PFSK-1 (cell line): ENCODE measurements around the gene MAP3K9.

ENCODE experiments used
- FOXP2 ChIP-seq: optimal IDR thresholded peaks from 2 replicates; pipeline ENCODE3; 2011; ENCODE audit warnings: borderline replicate concordance, control low read depth, inconsistent platforms; ENCODE audit not compliant: insufficient read depth; ENCODE audit errors: extremely low read length, extremely low read depth
- POLR2AphosphoS5 ChIP-seq: IDR thresholded peaks from 2 replicates; pipeline ENCODE4 v1.6.1; 2012; ENCODE audit warnings: low read depth, mild to moderate bottlenecking, control low read depth, low read length, moderate library complexity
- SIN3A ChIP-seq: IDR thresholded peaks from 2 replicates; pipeline ENCODE4 v1.6.1; 2012; ENCODE audit warnings: mild to moderate bottlenecking, low read length, moderate library complexity, borderline replicate concordance; ENCODE audit not compliant: insufficient read depth
- TAF1 ChIP-seq: IDR thresholded peaks from 2 replicates; pipeline ENCODE4 v1.6.1; 2012; ENCODE audit warnings: low read length, control low read depth, borderline replicate concordance; ENCODE audit not compliant: insufficient read depth
- TF ChIP-seq, protein P1 (sequence below), 2 experiments: IDR thresholded peaks; 2 replicates each; pipeline versions ENCODE4 v1.6.1 to v1.8.0; 2011 to 2012; ENCODE audit warnings: low read depth in 2 of 2, low read length in 2 of 2, control low read depth in 1 of 2, inconsistent platforms in 1 of 2, mild to moderate bottlenecking in 1 of 2, moderate library complexity in 1 of 2; ENCODE audit not compliant: insufficient read depth in 1 of 2

Gene MAP3K9

DNA sequence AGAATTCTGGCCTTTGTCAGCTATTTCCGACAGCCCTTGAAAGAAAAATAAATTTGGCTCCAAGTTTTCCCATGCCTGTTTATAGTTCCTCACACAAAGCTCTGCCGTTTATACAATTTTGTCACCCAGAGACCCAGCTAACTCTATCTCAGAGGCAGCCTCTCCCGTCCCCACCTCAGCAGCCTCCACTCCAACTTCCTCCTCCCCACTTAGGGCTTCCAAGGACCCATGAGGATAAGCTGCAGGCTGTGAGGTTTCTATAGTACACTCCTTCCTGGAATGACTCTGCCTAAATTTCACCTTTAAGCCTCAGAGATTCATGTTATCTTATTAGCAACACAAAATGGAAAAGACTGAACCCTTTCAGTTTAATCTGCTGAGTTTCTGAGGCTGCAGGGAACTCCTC lies 95.8 kb downstream of the MAP3K9 start:
- TF ChIP-seq FOXP2 = no peak
- no peak for TF ChIP-seq POLR2AphosphoS5
- TF ChIP-seq TAF1 = no peak
- TF ChIP-seq, protein P1, sequence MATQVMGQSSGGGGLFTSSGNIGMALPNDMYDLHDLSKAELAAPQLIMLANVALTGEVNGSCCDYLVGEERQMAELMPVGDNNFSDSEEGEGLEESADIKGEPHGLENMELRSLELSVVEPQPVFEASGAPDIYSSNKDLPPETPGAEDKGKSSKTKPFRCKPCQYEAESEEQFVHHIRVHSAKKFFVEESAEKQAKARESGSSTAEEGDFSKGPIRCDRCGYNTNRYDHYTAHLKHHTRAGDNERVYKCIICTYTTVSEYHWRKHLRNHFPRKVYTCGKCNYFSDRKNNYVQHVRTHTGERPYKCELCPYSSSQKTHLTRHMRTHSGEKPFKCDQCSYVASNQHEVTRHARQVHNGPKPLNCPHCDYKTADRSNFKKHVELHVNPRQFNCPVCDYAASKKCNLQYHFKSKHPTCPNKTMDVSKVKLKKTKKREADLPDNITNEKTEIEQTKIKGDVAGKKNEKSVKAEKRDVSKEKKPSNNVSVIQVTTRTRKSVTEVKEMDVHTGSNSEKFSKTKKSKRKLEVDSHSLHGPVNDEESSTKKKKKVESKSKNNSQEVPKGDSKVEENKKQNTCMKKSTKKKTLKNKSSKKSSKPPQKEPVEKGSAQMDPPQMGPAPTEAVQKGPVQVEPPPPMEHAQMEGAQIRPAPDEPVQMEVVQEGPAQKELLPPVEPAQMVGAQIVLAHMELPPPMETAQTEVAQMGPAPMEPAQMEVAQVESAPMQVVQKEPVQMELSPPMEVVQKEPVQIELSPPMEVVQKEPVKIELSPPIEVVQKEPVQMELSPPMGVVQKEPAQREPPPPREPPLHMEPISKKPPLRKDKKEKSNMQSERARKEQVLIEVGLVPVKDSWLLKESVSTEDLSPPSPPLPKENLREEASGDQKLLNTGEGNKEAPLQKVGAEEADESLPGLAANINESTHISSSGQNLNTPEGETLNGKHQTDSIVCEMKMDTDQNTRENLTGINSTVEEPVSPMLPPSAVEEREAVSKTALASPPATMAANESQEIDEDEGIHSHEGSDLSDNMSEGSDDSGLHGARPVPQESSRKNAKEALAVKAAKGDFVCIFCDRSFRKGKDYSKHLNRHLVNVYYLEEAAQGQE (IDR thresholded peaks at IDR 0.05; ENCODE audit: insufficient read depth in 1 of 2, low read depth in 2 of 2, low read length in 2 of 2) = no peak
- no peak for TF ChIP-seq SIN3A

DNA sequence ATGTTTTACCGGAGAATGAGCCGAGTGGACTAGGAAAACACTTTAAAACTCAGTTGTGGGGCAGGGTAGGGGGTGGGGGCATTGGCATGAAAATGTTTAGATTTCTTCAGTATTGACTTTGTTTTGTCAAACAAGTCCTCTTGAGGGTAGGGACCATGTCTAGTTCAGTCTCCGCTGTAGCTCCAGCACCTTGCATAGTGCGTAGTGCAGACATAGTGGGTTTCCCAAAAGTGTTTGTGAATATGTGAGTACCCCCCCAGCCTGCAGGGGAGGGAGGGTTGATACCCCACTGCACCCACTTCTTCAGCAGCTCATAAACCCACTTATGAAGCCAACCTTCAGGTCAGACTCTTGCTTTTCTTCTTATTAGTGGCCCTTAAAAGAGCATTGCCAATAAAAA lies 96.2 kb downstream of the MAP3K9 start:
- TF ChIP-seq TAF1 (no peak), SIN3A (no peak), POLR2AphosphoS5 (no peak), FOXP2 (no peak)
- TF ChIP-seq, protein P1 (IDR thresholded peaks at IDR 0.05; ENCODE audit: insufficient read depth in 1 of 2, low read depth in 2 of 2, low read length in 2 of 2) = no peak

DNA sequence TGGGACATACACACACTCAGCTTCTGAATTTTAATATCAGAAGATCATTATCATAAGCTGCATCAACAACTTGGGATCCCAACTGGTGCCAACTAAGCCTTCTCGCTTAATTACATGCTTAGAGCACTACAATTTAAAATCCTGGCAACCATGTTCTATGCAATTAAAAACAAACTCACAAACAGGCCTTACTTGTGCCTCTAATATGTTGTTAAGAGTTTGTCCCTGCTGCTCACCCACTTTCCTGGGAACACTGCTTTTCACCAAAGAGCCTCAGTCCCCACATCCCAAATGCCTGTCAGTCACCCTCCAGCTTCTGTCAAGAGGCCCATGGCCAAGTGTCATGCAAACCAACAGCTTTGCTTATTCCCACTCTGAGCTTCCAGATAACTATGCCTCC lies 97.9 kb downstream of the MAP3K9 start:
- no peak for TF ChIP-seq POLR2AphosphoS5
- TF ChIP-seq, protein P1 (IDR thresholded peaks at IDR 0.05; ENCODE audit: insufficient read depth in 1 of 2, low read depth in 2 of 2, low read length in 2 of 2) = no peak
- no peak for TF ChIP-seq SIN3A
- no peak for TF ChIP-seq TAF1
- no peak for TF ChIP-seq FOXP2

DNA sequence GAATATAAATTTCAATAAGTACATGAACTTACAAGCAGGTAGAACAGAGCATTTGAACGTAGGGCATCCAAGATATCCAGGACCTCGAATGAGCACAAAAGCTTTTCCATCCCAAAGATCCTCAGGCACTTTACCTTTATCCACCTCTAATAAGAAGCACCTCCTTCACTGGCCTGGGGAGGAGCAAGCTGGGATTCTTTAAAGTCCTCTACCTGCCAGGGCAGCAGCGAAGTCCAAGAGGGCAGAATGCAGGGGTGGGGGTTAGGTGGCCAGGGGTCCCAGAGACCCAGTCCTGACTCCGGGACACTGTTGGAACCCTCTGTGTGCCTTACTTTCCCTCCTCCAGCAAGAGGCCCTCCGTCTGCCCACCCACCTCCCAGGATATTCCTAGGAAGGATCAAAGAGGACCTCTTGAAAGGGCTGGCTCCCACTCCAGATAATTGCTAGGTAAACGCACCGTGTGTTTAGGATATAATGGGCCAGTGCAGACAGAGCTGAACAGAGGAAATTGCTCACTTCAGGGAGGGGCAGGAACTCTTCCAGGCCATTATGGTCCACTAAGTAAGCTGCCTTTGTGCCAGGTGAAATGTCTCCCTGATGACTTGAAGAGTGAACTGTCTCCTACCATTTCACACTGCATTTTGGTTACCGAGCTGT lies 99.5 kb downstream of the MAP3K9 start:
- TF ChIP-seq, protein P1 (IDR thresholded peaks at IDR 0.05; ENCODE audit: insufficient read depth in 1 of 2, low read depth in 2 of 2, low read length in 2 of 2) = no peak
- TF ChIP-seq TAF1 (no peak), POLR2AphosphoS5 (no peak), SIN3A (no peak), FOXP2 (no peak)

DNA sequence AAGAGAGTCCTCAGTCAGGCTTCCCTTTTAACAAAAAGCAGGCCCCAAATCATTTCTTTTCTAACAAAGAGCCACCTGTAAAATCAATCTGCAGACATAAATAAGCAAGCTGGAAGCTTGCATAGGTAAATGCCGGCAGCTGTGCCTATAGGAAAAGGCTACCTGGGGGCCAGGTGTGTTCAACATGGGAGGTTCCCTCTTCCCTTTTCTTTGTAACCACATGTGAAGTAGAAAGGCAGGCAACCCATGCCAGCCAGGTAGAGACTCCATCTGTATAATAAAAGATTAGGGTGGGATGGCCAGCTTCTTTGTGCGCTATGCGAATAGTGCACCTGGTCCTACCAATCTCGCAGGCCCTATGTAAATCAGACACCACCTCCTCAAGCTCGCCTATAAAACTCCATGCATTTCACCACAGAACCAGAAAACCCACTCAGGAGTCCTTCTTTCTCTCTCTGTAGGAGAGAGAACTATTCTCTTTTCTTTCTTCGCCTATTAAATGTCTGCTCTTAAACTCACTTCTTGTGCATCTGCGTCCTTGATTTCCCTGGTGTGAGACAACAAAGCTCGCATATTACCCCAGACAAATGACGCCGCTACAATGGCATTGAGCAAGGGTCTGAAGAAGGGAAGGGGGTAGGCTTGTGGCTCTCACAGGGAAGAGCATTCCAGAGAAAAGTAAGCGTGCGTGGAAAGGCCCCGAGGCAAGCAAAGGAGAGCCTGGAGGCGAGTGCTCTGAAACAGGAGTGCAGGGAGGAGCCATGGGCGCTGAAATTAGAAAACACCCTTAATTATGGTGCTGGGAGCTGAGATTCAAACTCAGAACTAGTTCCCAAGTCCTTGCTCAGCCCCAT lies 100.4 kb downstream of the MAP3K9 start:
- TF ChIP-seq POLR2AphosphoS5 = no peak
